K562 (cell line): Measurements from ENCODE around the gene TMEM184B. TPM values are rescaled to one million over a fixed set of nuclear protein-coding genes. Genes with fewer than 3 reads are reported as not detected.
A peak's percentile ranks its signal among the peaks of the same experiment; 100 is the strongest.

ENCODE experiments used
- CEBPG ChIP-seq, 3 experiments: fragments of 200-800 bp in 1 of 3; sonication (Bioruptor generic) in 1 of 3; sonication (generic) in 1 of 3; formaldehyde crosslinking in 1 of 3; IDR thresholded peaks in 2 of 3; conservative IDR thresholded peaks in 1 of 3; 2 replicates each; pipeline versions ENCODE4 v1.6.1 to v1.8.0; 2016 to 2022; ENCODE audit warnings: missing compliant biosample characterization in 2 of 3, missing genetic modification characterization in 2 of 3, mild to moderate bottlenecking in 1 of 3, missing genetic modification reagents in 1 of 3
- DDX20 ChIP-seq: fragments of 450-650 bp; IDR thresholded peaks from 2 replicates; pipeline ENCODE4 v1.6.1; 2016; ENCODE audit warnings: missing genetic modification characterization, low read depth, mild to moderate bottlenecking, missing compliant biosample characterization, moderate library complexity
- ELF2 ChIP-seq: fragments of 250-450 bp; sonication (Bioruptor Pico); IDR thresholded peaks from 2 replicates; pipeline ENCODE4 v1.5.0; 2021; ENCODE audit warnings: mild to moderate bottlenecking
- FOXK2 ChIP-seq, 2 experiments: fragments of 450-650 bp; IDR thresholded peaks in 1 of 2; conservative IDR thresholded peaks in 1 of 2; 2 replicates each; pipeline ENCODE4 v1.6.1; 2016; ENCODE audit warnings: low read depth in 2 of 2, mild to moderate bottlenecking in 1 of 2
- NBN ChIP-seq: fragments of 450-650 bp; IDR thresholded peaks from 2 replicates; pipeline ENCODE4 v1.6.1; 2016; ENCODE audit warnings: low read depth, mild to moderate bottlenecking
- PTBP1 ChIP-seq: fragments of 200-400 bp; formaldehyde crosslinking; IDR thresholded peaks from 2 replicates; pipeline ENCODE4 v1.6.1; 2017; ENCODE audit warnings: low read depth, low read length
- SMARCB1 ChIP-seq: IDR thresholded peaks from 2 replicates; pipeline ENCODE4 v1.6.1; 2011; ENCODE audit warnings: improper control_type of control experiment, low read depth; ENCODE audit not compliant: insufficient read length
- SRF ChIP-seq, 2 experiments: fragments of 250-450, 450-650 bp in 1 of 2; sonication (Bioruptor Pico) in 1 of 2; sonication (generic) in 1 of 2; formaldehyde crosslinking; IDR thresholded peaks; 2 replicates each; pipeline versions ENCODE4 v1.5.0 to v1.5.1; 2020 to 2022; ENCODE audit warnings: mild to moderate bottlenecking in 1 of 2, missing genetic modification reagents in 1 of 2
- TBP ChIP-seq: optimal IDR thresholded peaks from 2 replicates; pipeline ENCODE3; 2011; ENCODE audit warnings: low read depth, low read length, improper control_type of control experiment
- ZFP30 ChIP-seq: fragments of 250-450 bp; sonication (Bioruptor Pico); IDR thresholded peaks from 2 replicates; pipeline ENCODE4 v1.8.0; 2022; ENCODE audit warnings: moderate library complexity, mild to moderate bottlenecking, inconsistent platforms, borderline replicate concordance
- polyA plus RNA-seq, 8 experiments: library from polyadenylated mRNA; depleted of rRNA in 4 of 8; stranded (reverse) in 5 of 8; unstranded in 3 of 8; fragments of >200 nt; fragmentation: Nextera tagmentation in 2 of 8; fragmentation: Illumina TruSeq in 1 of 8; extraction: Ambion mirVana in 2 of 8; extraction: Trizol in 1 of 8; gene quantifications; 2 replicates each; pipeline versions ENCODE4 v1.2.1 to v1.2.3, GENCODE V29; 2011 to 2014; ENCODE audit warnings: inconsistent platforms in 1 of 8, missing spikeins in 1 of 8
- total RNA-seq, 7 experiments: library from RNA; depleted of rRNA in 6 of 7; stranded (reverse); fragments of >200 nt in 6 of 7; fragmentation: Illumina TruSeq in 2 of 7; extraction: Trizol in 2 of 7; gene quantifications; 2 replicates each; pipeline versions ENCODE4 v1.2.1 to v1.2.3, GENCODE V29; 2011 to 2021; ENCODE audit warnings: low replicate concordance in 1 of 7
- TF ChIP-seq, protein P1 (sequence below): fragments of 450-650 bp; IDR thresholded peaks from 2 replicates; pipeline ENCODE4 v1.6.1; 2016
- TF ChIP-seq, protein P2 (sequence below): fragments of 450-650 bp; formaldehyde crosslinking; conservative IDR thresholded peaks from 2 replicates; pipeline ENCODE4 v1.4.0; 2022; ENCODE audit warnings: mild to moderate bottlenecking, missing genetic modification characterization
- TF ChIP-seq, protein P3 (sequence below): fragments of 250-450 bp; sonication (Bioruptor Pico); IDR thresholded peaks from 2 replicates; pipeline ENCODE4 v1.4.0; 2020; ENCODE audit warnings: mild to moderate bottlenecking, moderate library complexity
- TF ChIP-seq, protein P4 (sequence below): fragments of 250-450 bp; sonication (Bioruptor Pico); IDR thresholded peaks from 2 replicates; pipeline ENCODE4 v1.5.0; 2021; ENCODE audit warnings: mild to moderate bottlenecking, borderline replicate concordance
- TF ChIP-seq, protein P5 (sequence below), 2 experiments: fragments of 200-800 bp in 1 of 2; sonication (Bioruptor generic) in 1 of 2; sonication (generic) in 1 of 2; formaldehyde crosslinking in 1 of 2; IDR thresholded peaks in 1 of 2; conservative IDR thresholded peaks in 1 of 2; 2 replicates each; pipeline versions ENCODE4 v1.5.0 to v1.6.1; 2016 to 2020; ENCODE audit warnings: missing compliant biosample characterization in 1 of 2, missing genetic modification characterization in 1 of 2, missing genetic modification reagents in 1 of 2

Gene TMEM184B
- total and polyA plus RNA-seq, 9 of the 15 experiments (the other 6 are each of a cell fraction or from before 2014, with no cell fraction given) = 0.31 to 25.1 (median 6.2) TPM

DNA sequence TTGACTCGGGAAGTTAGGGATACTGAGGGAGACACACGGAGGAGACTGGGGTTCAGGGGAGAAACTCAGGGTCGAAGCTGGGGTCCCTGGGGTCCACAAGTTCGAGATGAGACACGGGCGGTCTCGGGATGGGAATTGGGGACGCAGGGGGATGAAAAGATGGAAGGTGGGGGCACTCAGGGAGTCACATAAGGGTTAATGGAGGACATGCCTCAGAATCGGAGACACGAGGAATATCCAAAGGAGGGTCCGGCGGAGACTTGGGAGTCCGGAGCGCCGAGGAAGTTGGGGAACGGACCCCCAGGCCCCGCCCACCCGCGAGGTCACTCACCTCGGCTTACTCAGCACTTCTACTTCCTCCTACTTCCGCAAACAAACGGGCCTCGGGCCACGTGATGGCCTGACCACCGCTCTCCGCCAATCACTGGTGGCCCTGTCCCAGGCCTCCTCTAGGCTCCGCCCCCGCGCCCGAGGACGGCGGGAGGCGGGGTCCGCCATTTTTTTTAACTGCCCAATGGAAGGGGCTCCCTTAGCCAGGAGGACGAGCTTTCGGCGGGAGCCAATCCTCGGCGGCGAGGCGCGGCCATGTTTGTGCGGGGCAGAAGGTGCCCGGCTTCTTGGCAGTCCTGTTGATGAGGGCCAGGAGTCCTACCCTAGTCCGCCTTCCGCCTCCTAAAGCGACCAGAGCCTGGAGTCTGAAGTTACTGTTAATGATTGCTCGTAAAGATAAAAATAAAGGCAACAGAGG lies 91.2 kb downstream of the TMEM184B start, which contains the start of gene PLA2G6 (continued):
- TF ChIP-seq SMARCB1 (no peak), DDX20 (tag) (no peak), FOXK2 (conservative IDR thresholded peaks at IDR 0.05 in 1 of 2, IDR thresholded peaks at IDR 0.05 in 1 of 2; ENCODE audit: low read depth in 2 of 2) (peak; percentile 38 to 76; a peak in 3 of 4 replicates), ZFP30 (CRISPR knock-in tag) (no peak), TBP (peak; percentile 3), SRF (CRISPR knock-in tag; IDR thresholded peaks at IDR 0.05) (peak in 1 of 2 experiments; percentile 23; a peak in 1 of 4 replicates), CEBPG (CRISPR knock-in tag; IDR thresholded peaks at IDR 0.05) (no peak), CEBPG (tag; conservative IDR thresholded peaks at IDR 0.05 in 1 of 2, IDR thresholded peaks at IDR 0.05 in 1 of 2) (no peak), ELF2 (no peak), PTBP1 (no peak), NBN (no peak)
- TF ChIP-seq, protein P1, sequence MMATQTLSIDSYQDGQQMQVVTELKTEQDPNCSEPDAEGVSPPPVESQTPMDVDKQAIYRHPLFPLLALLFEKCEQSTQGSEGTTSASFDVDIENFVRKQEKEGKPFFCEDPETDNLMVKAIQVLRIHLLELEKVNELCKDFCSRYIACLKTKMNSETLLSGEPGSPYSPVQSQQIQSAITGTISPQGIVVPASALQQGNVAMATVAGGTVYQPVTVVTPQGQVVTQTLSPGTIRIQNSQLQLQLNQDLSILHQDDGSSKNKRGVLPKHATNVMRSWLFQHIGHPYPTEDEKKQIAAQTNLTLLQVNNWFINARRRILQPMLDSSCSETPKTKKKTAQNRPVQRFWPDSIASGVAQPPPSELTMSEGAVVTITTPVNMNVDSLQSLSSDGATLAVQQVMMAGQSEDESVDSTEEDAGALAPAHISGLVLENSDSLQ = peak; percentile 79
- TF ChIP-seq, protein P2, sequence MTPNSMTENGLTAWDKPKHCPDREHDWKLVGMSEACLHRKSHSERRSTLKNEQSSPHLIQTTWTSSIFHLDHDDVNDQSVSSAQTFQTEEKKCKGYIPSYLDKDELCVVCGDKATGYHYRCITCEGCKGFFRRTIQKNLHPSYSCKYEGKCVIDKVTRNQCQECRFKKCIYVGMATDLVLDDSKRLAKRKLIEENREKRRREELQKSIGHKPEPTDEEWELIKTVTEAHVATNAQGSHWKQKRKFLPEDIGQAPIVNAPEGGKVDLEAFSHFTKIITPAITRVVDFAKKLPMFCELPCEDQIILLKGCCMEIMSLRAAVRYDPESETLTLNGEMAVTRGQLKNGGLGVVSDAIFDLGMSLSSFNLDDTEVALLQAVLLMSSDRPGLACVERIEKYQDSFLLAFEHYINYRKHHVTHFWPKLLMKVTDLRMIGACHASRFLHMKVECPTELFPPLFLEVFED (CRISPR knock-in tag) = no peak
- TF ChIP-seq, protein P3, sequence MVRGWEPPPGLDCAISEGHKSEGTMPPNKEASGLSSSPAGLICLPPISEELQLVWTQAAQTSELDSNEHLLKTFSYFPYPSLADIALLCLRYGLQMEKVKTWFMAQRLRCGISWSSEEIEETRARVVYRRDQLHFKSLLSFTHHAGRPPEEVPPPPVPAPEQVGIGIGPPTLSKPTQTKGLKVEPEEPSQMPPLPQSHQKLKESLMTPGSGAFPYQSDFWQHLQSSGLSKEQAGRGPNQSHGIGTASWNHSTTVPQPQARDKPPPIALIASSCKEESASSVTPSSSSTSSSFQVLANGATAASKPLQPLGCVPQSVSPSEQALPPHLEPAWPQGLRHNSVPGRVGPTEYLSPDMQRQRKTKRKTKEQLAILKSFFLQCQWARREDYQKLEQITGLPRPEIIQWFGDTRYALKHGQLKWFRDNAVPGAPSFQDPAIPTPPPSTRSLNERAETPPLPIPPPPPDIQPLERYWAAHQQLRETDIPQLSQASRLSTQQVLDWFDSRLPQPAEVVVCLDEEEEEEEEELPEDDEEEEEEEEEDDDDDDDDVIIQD (CRISPR knock-in tag) = no peak
- TF ChIP-seq, protein P4, sequence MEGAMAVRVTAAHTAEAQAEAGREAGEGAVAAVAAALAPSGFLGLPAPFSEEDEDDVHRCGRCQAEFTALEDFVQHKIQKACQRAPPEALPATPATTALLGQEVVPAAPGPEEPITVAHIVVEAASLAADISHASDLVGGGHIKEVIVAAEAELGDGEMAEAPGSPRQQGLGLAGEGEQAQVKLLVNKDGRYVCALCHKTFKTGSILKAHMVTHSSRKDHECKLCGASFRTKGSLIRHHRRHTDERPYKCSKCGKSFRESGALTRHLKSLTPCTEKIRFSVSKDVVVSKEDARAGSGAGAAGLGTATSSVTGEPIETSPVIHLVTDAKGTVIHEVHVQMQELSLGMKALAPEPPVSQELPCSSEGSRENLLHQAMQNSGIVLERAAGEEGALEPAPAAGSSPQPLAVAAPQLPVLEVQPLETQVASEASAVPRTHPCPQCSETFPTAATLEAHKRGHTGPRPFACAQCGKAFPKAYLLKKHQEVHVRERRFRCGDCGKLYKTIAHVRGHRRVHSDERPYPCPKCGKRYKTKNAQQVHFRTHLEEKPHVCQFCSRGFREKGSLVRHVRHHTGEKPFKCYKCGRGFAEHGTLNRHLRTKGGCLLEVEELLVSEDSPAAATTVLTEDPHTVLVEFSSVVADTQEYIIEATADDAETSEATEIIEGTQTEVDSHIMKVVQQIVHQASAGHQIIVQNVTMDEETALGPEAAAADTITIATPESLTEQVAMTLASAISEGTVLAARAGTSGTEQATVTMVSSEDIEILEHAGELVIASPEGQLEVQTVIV (CRISPR knock-in tag) = no peak
- TF ChIP-seq, protein P5, sequence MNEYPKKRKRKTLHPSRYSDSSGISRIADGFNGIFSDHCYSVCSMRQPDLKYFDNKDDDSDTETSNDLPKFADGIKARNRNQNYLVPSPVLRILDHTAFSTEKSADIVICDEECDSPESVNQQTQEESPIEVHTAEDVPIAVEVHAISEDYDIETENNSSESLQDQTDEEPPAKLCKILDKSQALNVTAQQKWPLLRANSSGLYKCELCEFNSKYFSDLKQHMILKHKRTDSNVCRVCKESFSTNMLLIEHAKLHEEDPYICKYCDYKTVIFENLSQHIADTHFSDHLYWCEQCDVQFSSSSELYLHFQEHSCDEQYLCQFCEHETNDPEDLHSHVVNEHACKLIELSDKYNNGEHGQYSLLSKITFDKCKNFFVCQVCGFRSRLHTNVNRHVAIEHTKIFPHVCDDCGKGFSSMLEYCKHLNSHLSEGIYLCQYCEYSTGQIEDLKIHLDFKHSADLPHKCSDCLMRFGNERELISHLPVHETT (CRISPR knock-in tag; conservative IDR thresholded peaks at IDR 0.05 in 1 of 2, IDR thresholded peaks at IDR 0.05 in 1 of 2) = peak in 1 of 2 experiments; percentile 33; a peak in 2 of 4 replicates
